Measurements from ENCODE around the gene DUSP22.
"Not testable (repeated sequence)": the region's sequence is repeated elsewhere in the genome, so short reads cannot be mapped to it uniquely, and the experiment has no call there.

The DUSP22 gene

DNA sequence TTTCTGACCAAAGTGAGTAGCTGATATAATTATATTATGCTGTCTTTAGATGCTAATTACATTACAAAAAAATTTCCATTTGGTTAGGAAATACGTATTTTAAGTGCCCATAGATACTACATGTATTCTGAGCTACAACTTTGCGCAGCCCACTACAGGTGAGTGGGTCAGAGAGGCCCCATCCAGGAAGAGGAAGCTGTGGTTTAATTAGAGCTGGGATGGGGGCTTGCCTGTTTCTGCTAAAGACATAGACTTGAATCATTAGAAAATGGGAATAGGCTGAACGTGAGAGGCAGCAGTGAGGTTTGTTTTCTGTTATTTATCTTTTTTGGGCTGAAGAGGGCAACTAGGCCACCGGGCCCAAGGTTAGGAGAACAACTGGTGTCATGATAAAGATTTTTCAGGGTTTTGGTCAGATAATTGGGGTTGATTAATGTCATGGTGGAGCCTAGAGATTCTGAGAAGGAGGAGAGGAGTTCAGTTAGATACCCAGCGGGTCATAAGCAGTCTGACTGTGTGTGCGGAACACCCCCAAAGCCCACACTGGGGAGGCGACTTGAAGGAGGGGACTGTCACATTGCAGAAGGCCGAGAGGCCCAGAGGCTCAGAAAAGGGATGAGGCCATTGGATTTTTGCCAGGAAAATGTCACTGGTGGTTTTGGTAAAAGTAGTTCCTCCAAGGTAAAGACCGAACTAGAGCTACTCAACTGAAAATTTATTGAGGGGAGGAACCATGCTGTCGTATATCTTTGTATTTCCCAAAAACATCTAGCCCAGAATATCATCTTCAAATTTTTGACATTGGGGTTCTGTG, 84.7 kb downstream of the DUSP22 start:
- Histone ChIP-seq H2AFZ (ENCODE audit: low read depth, low read length) (no peak overlapping the region), H3K4me1 (ENCODE audit: low read length) (peaks cover 48% of the 10 kb centered on the region), H3K9ac (ENCODE audit: low read length) (no peak overlapping the region), H3K27ac (ENCODE audit: low read length) (no peak overlapping the region; the same call in 1 of the 2 replicates), H4K20me1 (ENCODE audit: insufficient read depth, low read length) (no peaks in the 10 kb centered on the region), H3K4me3 (ENCODE audit: low read length) (peak overlapping the region; percentile 2; the same call in 1 of the 2 replicates), H3K27me3 (ENCODE audit: low read depth, low read length) (peaks cover 69% of the 10 kb centered on the region), H3K9me3 (ENCODE audit: insufficient read depth, low read length) (no peaks in the 10 kb centered on the region), H3K36me3 (replicated peaks; ENCODE audit: low read depth, low read length) (no peaks in the 10 kb centered on the region), H3K4me2 (ENCODE audit: low read length) (peak overlapping the region; percentile 79), H3K79me2 (ENCODE audit: low read length) (no peaks in the 10 kb centered on the region)
- no peak for TF ChIP-seq EZH2phosphoT487 (IDR thresholded peaks at IDR 0.05; ENCODE audit: low read depth)
- TF ChIP-seq, protein P1, sequence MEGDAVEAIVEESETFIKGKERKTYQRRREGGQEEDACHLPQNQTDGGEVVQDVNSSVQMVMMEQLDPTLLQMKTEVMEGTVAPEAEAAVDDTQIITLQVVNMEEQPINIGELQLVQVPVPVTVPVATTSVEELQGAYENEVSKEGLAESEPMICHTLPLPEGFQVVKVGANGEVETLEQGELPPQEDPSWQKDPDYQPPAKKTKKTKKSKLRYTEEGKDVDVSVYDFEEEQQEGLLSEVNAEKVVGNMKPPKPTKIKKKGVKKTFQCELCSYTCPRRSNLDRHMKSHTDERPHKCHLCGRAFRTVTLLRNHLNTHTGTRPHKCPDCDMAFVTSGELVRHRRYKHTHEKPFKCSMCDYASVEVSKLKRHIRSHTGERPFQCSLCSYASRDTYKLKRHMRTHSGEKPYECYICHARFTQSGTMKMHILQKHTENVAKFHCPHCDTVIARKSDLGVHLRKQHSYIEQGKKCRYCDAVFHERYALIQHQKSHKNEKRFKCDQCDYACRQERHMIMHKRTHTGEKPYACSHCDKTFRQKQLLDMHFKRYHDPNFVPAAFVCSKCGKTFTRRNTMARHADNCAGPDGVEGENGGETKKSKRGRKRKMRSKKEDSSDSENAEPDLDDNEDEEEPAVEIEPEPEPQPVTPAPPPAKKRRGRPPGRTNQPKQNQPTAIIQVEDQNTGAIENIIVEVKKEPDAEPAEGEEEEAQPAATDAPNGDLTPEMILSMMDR (IDR thresholded peaks at IDR 0.05; ENCODE audit: low read depth, low read length) = no peak

GRCh38 chr6:377641-378020, 85.3 kb downstream of the DUSP22 start:
- peak overlapping the region; percentile 54 for H3K4me3 ChIP-seq (ENCODE audit: low read length)
- H3K79me2 ChIP-seq (ENCODE audit: low read length); H3K9me3 ChIP-seq (ENCODE audit: insufficient read depth, low read length); H4K20me1 ChIP-seq (ENCODE audit: insufficient read depth, low read length); H3K36me3 ChIP-seq (replicated peaks; ENCODE audit: low read depth, low read length); H2AFZ ChIP-seq (ENCODE audit: low read depth, low read length); H3K9ac ChIP-seq (ENCODE audit: low read length): not testable (repeated sequence)
- peak overlapping the region; percentile 79 for H3K4me2 ChIP-seq (ENCODE audit: low read length)
- peaks cover 67% of the 10 kb centered on the region for H3K27me3 ChIP-seq (ENCODE audit: low read depth, low read length)
- peaks cover 45% of the 10 kb centered on the region for H3K4me1 ChIP-seq (ENCODE audit: low read length)
- peak overlapping the region; percentile 2; the same call in 1 of the 2 replicates for H3K27ac ChIP-seq (ENCODE audit: low read length)

- H3K4me3 ChIP-seq (ENCODE audit: low read length) = peak overlapping the region; percentile 54
- H3K4me2 ChIP-seq (ENCODE audit: low read length) = peak overlapping the region; percentile 79
- H3K4me1 ChIP-seq (ENCODE audit: low read length) = peaks cover 39% of the 10 kb centered on the region
- H3K27me3 ChIP-seq (ENCODE audit: low read depth, low read length) = peaks cover 60% of the 10 kb centered on the region
- no peaks in the 10 kb centered on the region for H3K36me3 ChIP-seq (replicated peaks; ENCODE audit: low read depth, low read length)
- H4K20me1 ChIP-seq (ENCODE audit: insufficient read depth, low read length) = no peaks in the 10 kb centered on the region
- H3K9me3 ChIP-seq (ENCODE audit: insufficient read depth, low read length) = no peaks in the 10 kb centered on the region
- peak overlapping the region; percentile 2; the same call in 1 of the 2 replicates for H3K27ac ChIP-seq (ENCODE audit: low read length)
- no peaks in the 10 kb centered on the region for H3K79me2 ChIP-seq (ENCODE audit: low read length)
- no peak overlapping the region; the same call in 1 of the 2 replicates for H3K9ac ChIP-seq (ENCODE audit: low read length)
- no peak for TF ChIP-seq EZH2phosphoT487 (IDR thresholded peaks at IDR 0.05; ENCODE audit: low read depth)
- TF ChIP-seq, protein P1 (IDR thresholded peaks at IDR 0.05; ENCODE audit: low read depth, low read length) = no peak
- no peak overlapping the region for H2AFZ ChIP-seq (ENCODE audit: low read depth, low read length)
Measured at GRCh38 chr6:378090-378957, 86.0 kb downstream of the DUSP22 start.

GRCh38 chr6:378958-379409, 86.7 kb downstream of the DUSP22 start:
- Histone ChIP-seq H3K27ac (ENCODE audit: low read length) (no peak overlapping the region), H3K9me3 (ENCODE audit: insufficient read depth, low read length) (no peaks in the 10 kb centered on the region), H3K36me3 (replicated peaks; ENCODE audit: low read depth, low read length) (no peaks in the 10 kb centered on the region), H3K4me3 (ENCODE audit: low read length) (peak overlapping the region; percentile 54; the same call in 1 of the 2 replicates), H3K4me2 (ENCODE audit: low read length) (peak overlapping the region; percentile 79), H3K9ac (ENCODE audit: low read length) (no peak overlapping the region), H2AFZ (ENCODE audit: low read depth, low read length) (no peak overlapping the region), H4K20me1 (ENCODE audit: insufficient read depth, low read length) (no peaks in the 10 kb centered on the region), H3K27me3 (ENCODE audit: low read depth, low read length) (peaks cover 54% of the 10 kb centered on the region), H3K4me1 (ENCODE audit: low read length) (peaks cover 39% of the 10 kb centered on the region), H3K79me2 (ENCODE audit: low read length) (no peaks in the 10 kb centered on the region)
- no peak for TF ChIP-seq EZH2phosphoT487 (IDR thresholded peaks at IDR 0.05; ENCODE audit: low read depth)
- TF ChIP-seq, protein P1 (IDR thresholded peaks at IDR 0.05; ENCODE audit: low read depth, low read length) = no peak
